ENCODE data around the gene CAPN1.

The CAPN1 gene

GRCh38 chr11:65204646-65205601 is 23.2 kb downstream of the CAPN1 start:
- DNase-seq: peak; percentile 67

GRCh38 chr11:65205602-65205967 is 23.9 kb downstream of the CAPN1 start:
- no peak for DNase-seq

- DNase-seq: no peak
Observed at GRCh38 chr11:65206441-65206841, 24.7 kb downstream of the CAPN1 start.

- DNase-seq: no peak
Observed at GRCh38 chr11:65206901-65207300, 25.2 kb downstream of the CAPN1 start.

- no peak for DNase-seq
Observed at GRCh38 chr11:65207918-65208784, 26.4 kb downstream of the CAPN1 start.

- DNase-seq: no peak
Observed at GRCh38 chr11:65208785-65209710, 27.3 kb downstream of the CAPN1 start.

GRCh38 chr11:65209711-65210360 is 28.1 kb downstream of the CAPN1 start:
- DNase-seq: no peak

GRCh38 chr11:65210361-65210731 is 28.6 kb downstream of the CAPN1 start:
- DNase-seq: no peak

GRCh38 chr11:65210748-65211147 is 29.0 kb downstream of the CAPN1 start:
- no peak for DNase-seq

- DNase-seq: no peak
Observed at GRCh38 chr11:65211293-65212105, 29.8 kb downstream of the CAPN1 start.

- DNase-seq: no peak
Observed at GRCh38 chr11:65212226-65212801, 30.6 kb downstream of the CAPN1 start.

- DNase-seq: no peak
Observed at GRCh38 chr11:65213322-65214211, 31.8 kb downstream of the CAPN1 start.

GRCh38 chr11:65214212-65214845 is 32.6 kb downstream of the CAPN1 start:
- no peak for DNase-seq

- no peak for DNase-seq
Observed at GRCh38 chr11:65215441-65216076, 33.8 kb downstream of the CAPN1 start.

GRCh38 chr11:65216830-65217229 is 35.1 kb downstream of the CAPN1 start:
- DNase-seq: no peak

GRCh38 chr11:65217441-65218423 is 36.0 kb downstream of the CAPN1 start:
- DNase-seq: no peak

GRCh38 chr11:65218446-65218845 is 36.7 kb downstream of the CAPN1 start:
- DNase-seq: no peak

GRCh38 chr11:65219930-65220213 is 38.1 kb downstream of the CAPN1 start:
- no peak for DNase-seq

Measured in activated CD4-positive, CD25-positive, alpha-beta regulatory T cell treated with anti-CD3 and anti-CD28 coated beads, Interleukin-2, amount 50 U/mL, for 72 hours (primary cell).